MM.1S (cell line): ENCODE results near the gene SSC5D.

ENCODE experiments used
- DNase-seq: peaks from one replicate; pipeline ENCODE4 v3.0.0-alpha.2; 2015
- H2AFZ ChIP-seq: fragments of 300-600 bp; sonication (generic); 2 replicates; pipeline ENCODE4 v1.6.0; 2016; ENCODE audit warnings: antibody characterized with exemption, low read length
- H3F3A ChIP-seq: fragments of 300-600 bp; sonication (generic); 2 replicates; pipeline ENCODE4 v1.6.1; 2016; ENCODE audit warnings: mild to moderate bottlenecking, antibody characterized with exemption, low read length, moderate library complexity, mixed read lengths; ENCODE audit not compliant: insufficient read depth
- H3K27ac ChIP-seq: fragments of 300-600 bp; sonication (generic); 2 replicates; pipeline ENCODE4 v1.5.1; 2016; ENCODE audit warnings: mild to moderate bottlenecking, low read length
- H3K27me3 ChIP-seq: fragments of 300-600 bp; sonication (generic); replicated peaks from 2 replicates; pipeline ENCODE4 v1.6.0; 2016; ENCODE audit warnings: low read length; ENCODE audit not compliant: insufficient read depth
- H3K36me3 ChIP-seq: fragments of 300-600 bp; sonication (generic); replicated peaks from 2 replicates; pipeline ENCODE4 v1.6.1; 2016; ENCODE audit warnings: mild to moderate bottlenecking, low read length, mixed read lengths; ENCODE audit not compliant: insufficient read depth
- H3K4me1 ChIP-seq: fragments of 300-600 bp; sonication (generic); 2 replicates; pipeline ENCODE4 v1.6.1; 2016; ENCODE audit warnings: low read length, mixed read lengths
- H3K4me2 ChIP-seq: fragments of 300-600 bp; sonication (generic); 2 replicates; pipeline ENCODE4 v1.6.0; 2016; ENCODE audit warnings: low read depth, low read length
- H3K4me3 ChIP-seq: fragments of 300-600 bp; sonication (generic); 2 replicates; pipeline ENCODE4 v1.5.1; 2016; ENCODE audit warnings: low read length, mixed read lengths
- H3K79me2 ChIP-seq: fragments of 300-600 bp; sonication (generic); 2 replicates; pipeline ENCODE4 v1.6.1; 2016; ENCODE audit warnings: mixed run types, low read length, mixed read lengths
- H3K9ac ChIP-seq: fragments of 300-600 bp; sonication (generic); 2 replicates; pipeline ENCODE4 v1.6.1; 2016; ENCODE audit warnings: low read length, mixed read lengths
- H3K9me2 ChIP-seq: fragments of 300-600 bp; sonication (generic); replicated peaks from 2 replicates; pipeline ENCODE4 v1.6.1; 2016; ENCODE audit warnings: mild to moderate bottlenecking, low read length, mixed read lengths; ENCODE audit not compliant: insufficient read depth
- H3K9me3 ChIP-seq: fragments of 300-600 bp; sonication (generic); replicated peaks from 2 replicates; pipeline ENCODE4 v1.6.1; 2016; ENCODE audit warnings: mild to moderate bottlenecking, low read length, mixed read lengths; ENCODE audit not compliant: insufficient read depth
- H4K20me1 ChIP-seq: fragments of 300-600 bp; sonication (generic); 2 replicates; pipeline ENCODE4 v1.6.1; 2016; ENCODE audit warnings: mild to moderate bottlenecking, low read length, moderate library complexity, mixed read lengths; ENCODE audit not compliant: insufficient read depth
- CTCF ChIP-seq: fragments of 300-600 bp; sonication (generic); IDR thresholded peaks from 2 replicates; pipeline ENCODE4 v1.5.1; 2016; ENCODE audit warnings: antibody characterized with exemption, low read length, mixed read lengths
- EZH2 ChIP-seq: fragments of 300-600 bp; sonication (generic); optimal IDR thresholded peaks from 2 replicates; pipeline ENCODE3; 2017; ENCODE audit warnings: low read depth, mild to moderate bottlenecking, antibody characterized with exemption, low read length, mixed read lengths
- EZH2phosphoT487 ChIP-seq: fragments of 300-600 bp; sonication (generic); IDR thresholded peaks from 2 replicates; pipeline ENCODE4 v1.6.1; 2018; ENCODE audit warnings: antibody characterized with exemption, low read length

The SSC5D gene

GRCh38 chr19:55553217-55554182 lies 65.3 kb downstream of the SSC5D start:
- Histone ChIP-seq H3K79me2 (no peaks in the 10 kb centered on the region), H3K27me3 (peaks cover 95% of the 10 kb centered on the region), H3K9me2 (no peaks in the 10 kb centered on the region), H4K20me1 (no peaks in the 10 kb centered on the region), H3K9me3 (no peaks in the 10 kb centered on the region), H3K36me3 (no peaks in the 10 kb centered on the region), H2AFZ (no peak overlapping the region), H3F3A (no peaks in the 10 kb centered on the region), H3K4me1 (no peaks in the 10 kb centered on the region), H3K4me2 (peak overlapping the region; percentile 31; the same call in 1 of the 2 replicates), H3K9ac (no peak overlapping the region), H3K4me3 (no peak overlapping the region), H3K27ac (no peak overlapping the region)
- DNase-seq: no peak
- TF ChIP-seq CTCF (no peak), EZH2phosphoT487 (no peak), EZH2 (no peak)

- no peaks in the 10 kb centered on the region for H3K9me3 ChIP-seq
- no peaks in the 10 kb centered on the region for H3K9me2 ChIP-seq
- H3K4me2 ChIP-seq: no peak overlapping the region
- H2AFZ ChIP-seq: no peak overlapping the region
- TF ChIP-seq CTCF (no peak), EZH2phosphoT487 (no peak), EZH2 (no peak)
- H3K79me2 ChIP-seq: no peaks in the 10 kb centered on the region
- no peaks in the 10 kb centered on the region for H3K4me1 ChIP-seq
- no peak overlapping the region for H3K27ac ChIP-seq
- no peak overlapping the region for H3K9ac ChIP-seq
- no peak for DNase-seq
- no peaks in the 10 kb centered on the region for H3F3A ChIP-seq
- H3K27me3 ChIP-seq: peaks cover 92% of the 10 kb centered on the region
- H3K4me3 ChIP-seq: no peak overlapping the region
- no peaks in the 10 kb centered on the region for H3K36me3 ChIP-seq
- no peaks in the 10 kb centered on the region for H4K20me1 ChIP-seq
Observed at GRCh38 chr19:55554302-55554701, 66.1 kb downstream of the SSC5D start.

- H3K4me1 ChIP-seq: no peaks in the 10 kb centered on the region
Observed at GRCh38 chr19:55554741-55555152, 66.5 kb downstream of the SSC5D start.

More at GRCh38 chr19:55554741-55555152, 66.5 kb downstream of the SSC5D start:
- Histone ChIP-seq H3K9me3 (no peaks in the 10 kb centered on the region), H3F3A (no peaks in the 10 kb centered on the region), H3K4me2 (no peak overlapping the region), H3K79me2 (no peaks in the 10 kb centered on the region), H3K9me2 (no peaks in the 10 kb centered on the region), H3K27me3 (peaks cover 92% of the 10 kb centered on the region), H3K36me3 (no peaks in the 10 kb centered on the region), H3K27ac (no peak overlapping the region), H3K4me3 (no peak overlapping the region), H2AFZ (no peak overlapping the region), H3K9ac (no peak overlapping the region), H4K20me1 (no peaks in the 10 kb centered on the region)
- TF ChIP-seq EZH2phosphoT487: no peak
- no peak for TF ChIP-seq EZH2
- no peak for TF ChIP-seq CTCF
- DNase-seq: no peak
